GM12874 (cell line): ENCODE measurements around the gene CENPA.

Source experiments
- CTCF ChIP-seq: IDR thresholded peaks from 2 replicates; pipeline ENCODE4 v1.5.1; 2011; ENCODE audit warnings: low read depth, mild to moderate bottlenecking, control low read depth, low read length, moderate library complexity; ENCODE audit not compliant: insufficient read depth

Gene CENPA

DNA sequence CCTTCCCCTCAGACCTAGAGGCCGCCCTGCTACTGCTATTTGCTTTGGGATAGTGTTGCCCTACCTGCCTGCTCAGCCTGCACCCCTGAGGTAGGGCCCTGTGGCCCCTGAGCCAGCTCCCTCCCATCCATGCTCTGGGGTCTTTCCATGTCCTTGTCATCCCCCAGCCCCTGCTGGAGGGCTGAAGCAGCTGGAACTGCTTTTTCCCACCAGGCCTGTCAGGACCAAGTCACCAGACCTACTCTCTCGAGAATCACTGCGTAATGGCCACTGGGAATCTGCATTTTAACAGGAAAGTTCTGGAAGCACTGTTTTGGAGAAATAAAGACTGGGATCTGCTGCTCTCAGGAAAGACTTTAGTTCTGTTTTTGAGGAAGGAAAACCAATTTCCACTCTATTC, 42.0 kb upstream of the CENPA start:
- TF ChIP-seq CTCF = no peak

DNA sequence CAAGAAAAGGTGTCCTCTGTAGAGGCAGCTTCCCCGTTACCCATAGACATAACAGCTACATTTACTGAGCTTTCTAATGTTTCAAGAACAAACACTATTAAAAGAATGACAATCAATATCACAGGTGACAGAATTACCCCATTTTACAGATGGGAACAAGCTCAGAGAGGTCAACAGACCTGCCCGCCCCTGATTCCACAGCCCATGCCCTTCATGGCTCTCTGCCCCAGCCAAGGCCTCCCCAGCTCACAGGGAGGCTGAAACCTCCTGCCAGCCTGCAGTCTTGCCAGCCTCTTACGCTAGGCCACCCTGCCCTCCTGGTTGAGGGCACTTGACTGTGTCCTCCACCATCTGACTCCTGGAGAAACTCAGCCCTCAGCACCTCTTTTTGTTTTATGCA, 40.9 kb upstream of the CENPA start:
- TF ChIP-seq CTCF = no peak

DNA sequence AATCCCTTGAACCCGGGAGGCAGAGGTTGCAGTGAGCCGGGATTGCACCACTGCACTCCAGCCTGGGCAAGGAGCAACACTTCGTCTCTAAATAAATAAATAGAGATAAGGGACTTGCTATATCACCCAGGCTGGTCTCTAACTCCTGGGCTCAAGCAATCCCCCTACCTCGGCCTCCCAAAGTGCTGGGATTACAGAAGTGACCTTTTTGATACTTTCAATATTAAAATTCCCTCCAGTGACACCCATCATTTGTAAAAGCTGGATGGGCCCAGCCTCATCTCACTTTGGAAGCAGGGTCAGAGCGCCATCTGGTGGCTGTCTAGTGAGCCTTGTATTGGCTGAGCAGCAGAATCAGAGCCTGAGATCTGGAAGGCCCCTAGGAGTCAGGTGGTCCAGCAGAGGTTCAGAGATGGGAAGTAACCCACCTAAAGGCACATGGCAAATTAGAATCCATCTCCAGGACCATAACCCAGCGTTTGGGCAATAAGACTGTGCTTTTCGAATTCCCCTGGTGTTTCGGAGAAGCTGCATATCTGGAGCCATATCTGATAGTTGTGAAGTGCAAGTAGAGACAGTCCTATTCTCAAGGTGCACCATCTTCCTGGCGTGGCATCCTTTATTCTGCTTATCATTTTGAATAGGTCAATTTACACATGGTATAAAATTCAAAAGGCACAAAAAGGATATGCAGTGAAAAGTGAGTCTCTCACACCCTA, 40.1 kb upstream of the CENPA start:
- peak; percentile 86 for TF ChIP-seq CTCF

- no peak for TF ChIP-seq CTCF
Measured at GRCh38 chr2:26746934-26747333, 38.9 kb upstream of the CENPA start.

DNA sequence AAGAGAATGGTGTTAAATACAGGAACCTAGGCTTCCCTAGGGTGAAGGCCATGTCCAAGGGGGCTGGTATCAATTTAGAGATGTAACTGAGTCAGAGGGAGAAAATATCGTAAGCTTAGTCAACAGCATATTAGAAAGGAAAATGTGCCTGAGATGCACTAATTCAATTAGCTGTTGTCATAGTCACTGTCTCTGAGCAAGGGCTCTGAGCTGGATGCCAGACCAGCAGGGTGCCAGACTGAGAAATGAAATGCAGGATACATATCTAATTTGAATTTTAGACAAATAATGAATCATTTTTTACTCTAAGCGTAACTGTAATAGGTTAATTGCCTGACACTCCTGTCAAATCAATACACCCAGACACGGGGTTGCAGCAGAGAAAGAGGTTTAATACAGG, 33.2 kb upstream of the CENPA start:
- no peak for TF ChIP-seq CTCF

DNA sequence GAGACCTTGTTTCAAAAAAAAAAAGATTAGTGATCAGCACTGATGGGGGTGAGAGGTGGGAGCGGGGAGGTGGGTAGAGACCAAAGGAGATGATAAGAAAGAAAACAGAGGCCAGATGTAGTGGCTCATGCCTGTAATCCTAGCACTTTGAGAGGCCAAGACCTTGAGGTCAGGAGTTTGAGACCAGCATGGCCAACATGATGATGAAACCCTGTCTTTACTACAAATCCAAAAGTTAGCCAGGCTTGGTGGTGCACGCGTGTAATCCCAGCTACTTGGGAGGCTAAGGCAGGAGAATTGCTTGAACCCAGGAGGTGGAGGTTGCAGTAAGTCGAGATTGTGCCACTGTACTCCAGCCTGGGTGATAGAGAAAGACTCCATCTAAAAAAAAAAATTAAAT, 31.3 kb upstream of the CENPA start:
- no peak for TF ChIP-seq CTCF

- no peak for TF ChIP-seq CTCF
Measured at GRCh38 chr2:26754972-26755670, 30.7 kb upstream of the CENPA start.
